Measurements from ENCODE around the gene IGFN1.
A peak's percentile ranks its signal among the peaks of the same experiment; 100 is the strongest.
"Not testable (repeated sequence)": the region's sequence is repeated elsewhere in the genome, so short reads cannot be mapped to it uniquely, and the experiment has no call there.

Gene IGFN1

DNA sequence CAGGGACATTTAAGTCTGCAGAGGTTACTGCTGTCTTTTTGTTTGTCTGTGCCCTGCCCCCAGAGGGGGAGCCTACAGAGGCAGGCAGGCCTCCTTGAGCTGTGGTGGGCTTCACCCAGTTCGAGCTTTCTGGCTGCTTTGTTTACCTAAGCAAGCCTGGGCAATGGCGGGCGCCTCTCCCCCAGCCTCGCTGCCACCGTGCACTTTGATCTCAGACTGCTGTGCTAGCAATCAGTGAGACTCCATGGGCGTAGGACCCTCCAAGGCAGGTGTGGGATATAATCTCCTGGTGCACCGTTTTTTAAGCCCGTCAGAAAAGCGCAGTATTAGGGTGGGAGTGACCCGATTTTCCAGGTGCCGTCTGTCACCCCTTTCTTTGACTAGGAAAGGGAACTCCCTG, 49.0 kb downstream of the IGFN1 start:
- not testable (repeated sequence) for DNase-seq (ENCODE audit: low read depth in 2 of 2, low spot score in 1 of 2)

DNA sequence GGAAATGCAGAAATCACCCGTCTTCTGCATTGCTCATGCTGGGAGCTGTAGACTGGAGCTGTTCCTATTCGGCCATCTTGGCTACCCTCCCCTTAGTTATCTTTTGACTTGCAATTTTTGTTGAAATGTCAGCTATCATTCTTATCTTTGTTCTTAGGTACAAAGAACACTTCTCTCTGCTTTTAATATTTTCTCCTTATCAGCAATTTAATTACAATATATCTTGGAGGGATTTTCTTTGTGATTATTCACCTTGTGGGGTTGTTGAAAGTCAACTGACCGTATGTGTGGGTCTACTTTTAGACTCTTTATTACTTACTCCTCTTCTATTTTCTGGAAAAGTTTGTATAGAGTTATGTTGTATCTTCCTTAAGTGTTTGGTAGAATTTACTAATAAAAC, 49.5 kb downstream of the IGFN1 start:
- no peak for DNase-seq (ENCODE audit: low read depth in 2 of 2, low spot score in 1 of 2)

GRCh38 chr1:201241736-201242135, 51.1 kb downstream of the IGFN1 start:
- DNase-seq (ENCODE audit: low read depth in 2 of 2, low spot score in 1 of 2): no peak

GRCh38 chr1:201245082-201245481, 54.5 kb downstream of the IGFN1 start:
- DNase-seq (ENCODE audit: low read depth in 2 of 2, low spot score in 1 of 2): no peak

DNA sequence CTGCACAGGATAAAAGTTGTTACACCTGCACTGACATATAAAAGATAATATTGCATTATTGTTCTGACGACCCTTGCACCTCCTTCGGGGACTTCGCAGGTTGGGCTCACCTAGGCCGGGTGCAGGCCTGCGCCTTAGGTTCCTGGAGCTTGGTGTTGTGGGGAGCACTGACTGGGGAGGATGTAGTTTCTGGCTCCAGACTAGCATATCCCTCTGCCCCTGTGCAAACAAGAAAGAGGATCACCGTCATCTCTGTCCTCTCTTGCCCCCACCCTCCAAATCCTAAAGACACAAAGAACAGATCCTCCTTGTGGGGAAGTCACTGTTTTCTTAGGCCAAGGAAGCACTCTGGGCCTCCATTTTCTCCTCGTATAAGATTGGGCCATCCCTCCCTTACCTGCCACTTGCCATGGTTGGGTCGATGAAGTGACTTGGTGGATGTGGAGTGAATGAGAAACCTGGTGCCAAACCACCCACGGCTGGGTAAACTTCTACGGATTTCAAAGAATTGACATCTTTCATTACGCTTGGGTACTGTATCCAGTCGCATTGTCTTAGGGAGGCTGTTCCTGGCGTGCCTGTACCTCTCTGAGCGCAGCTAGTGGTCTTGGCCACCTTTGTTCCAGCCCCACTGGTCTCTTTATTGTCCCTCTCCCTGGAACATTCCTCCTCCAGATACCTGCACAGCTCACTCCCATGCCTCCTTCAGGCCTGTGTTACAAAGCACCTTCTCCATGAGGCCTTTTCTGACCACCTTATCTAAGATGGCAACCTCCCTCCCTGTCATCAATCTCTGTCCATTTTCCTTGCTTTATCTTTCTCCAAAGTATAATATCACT, 58.3 kb downstream of the IGFN1 start:
- no peak for DNase-seq (ENCODE audit: low read depth in 2 of 2, low spot score in 1 of 2)

DNA sequence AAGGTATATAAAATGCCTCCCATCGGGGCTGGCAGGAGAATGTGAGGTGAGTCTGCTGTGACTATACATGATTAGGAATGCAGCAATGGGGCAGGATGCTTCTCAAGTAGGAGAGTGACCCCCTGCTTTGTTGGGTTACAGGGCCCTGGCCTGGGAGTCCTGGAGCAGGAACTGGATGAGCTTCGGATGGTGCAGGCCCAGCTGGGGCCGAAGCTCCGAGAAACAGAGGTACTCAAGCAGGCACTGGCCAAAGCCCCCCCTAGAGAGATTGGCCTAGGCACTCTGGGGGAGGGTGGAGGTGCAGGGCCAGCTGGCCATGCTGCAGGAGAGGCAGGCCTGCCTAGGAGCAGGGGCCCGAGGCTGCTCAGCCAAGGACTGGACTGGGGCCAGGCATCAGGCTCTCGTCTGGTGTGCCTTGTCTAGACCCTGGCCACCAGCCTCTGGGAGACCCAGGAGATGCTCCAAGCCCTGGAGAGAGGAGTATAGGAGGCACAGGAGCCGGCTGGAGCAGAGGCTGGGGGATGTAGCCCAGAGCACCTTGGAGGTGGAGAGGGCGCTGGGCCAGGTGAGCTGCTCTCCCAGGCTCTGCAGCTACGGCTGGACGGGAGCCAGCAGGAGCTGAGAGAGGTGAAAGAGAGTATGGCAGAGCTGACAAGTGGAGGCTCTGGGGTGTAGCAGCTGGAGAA, 59.8 kb downstream of the IGFN1 start:
- no peak for DNase-seq (ENCODE audit: low read depth in 2 of 2, low spot score in 1 of 2)

- no peak for DNase-seq (ENCODE audit: low read depth in 2 of 2, low spot score in 1 of 2)
These were observed 60.8 kb downstream of the IGFN1 start for GRCh38 chr1:201251411-201251810.

- no peak for DNase-seq (ENCODE audit: low read depth in 2 of 2, low spot score in 1 of 2)
These were observed 61.3 kb downstream of the IGFN1 start for GRCh38 chr1:201251851-201252430.

- DNase-seq (ENCODE audit: low read depth in 2 of 2, low spot score in 1 of 2): no peak
These were observed 62.3 kb downstream of the IGFN1 start for GRCh38 chr1:201252944-201253371.

DNA sequence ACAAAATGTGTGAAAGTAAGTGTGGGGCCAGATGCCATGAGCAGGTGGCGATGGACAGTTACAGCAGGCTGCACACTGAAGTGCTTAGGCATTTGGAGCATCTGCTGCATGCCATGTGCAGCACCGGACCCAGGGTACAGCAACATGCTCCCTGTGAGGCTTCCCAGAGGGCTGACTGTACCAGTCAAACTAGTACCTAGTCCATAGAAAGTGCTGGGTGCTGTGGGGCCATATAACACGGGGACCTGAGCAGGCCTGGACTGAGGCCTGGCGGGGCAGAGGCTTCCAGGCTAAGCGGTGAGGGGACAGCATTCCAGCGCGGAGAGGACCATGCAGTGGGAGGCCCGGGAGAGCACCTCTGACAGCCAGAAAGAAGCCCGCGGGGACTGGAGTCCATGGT, 62.8 kb downstream of the IGFN1 start:
- no peak for DNase-seq (ENCODE audit: low read depth in 2 of 2, low spot score in 1 of 2)

- DNase-seq (ENCODE audit: low read depth in 2 of 2, low spot score in 1 of 2): no peak
These were observed 63.4 kb downstream of the IGFN1 start for GRCh38 chr1:201253906-201254624.

GRCh38 chr1:201254625-201255478, 64.2 kb downstream of the IGFN1 start:
- peak in 1 of 2 donors; percentile 42 for DNase-seq (ENCODE audit: low read depth in 2 of 2, low spot score in 1 of 2)

DNA sequence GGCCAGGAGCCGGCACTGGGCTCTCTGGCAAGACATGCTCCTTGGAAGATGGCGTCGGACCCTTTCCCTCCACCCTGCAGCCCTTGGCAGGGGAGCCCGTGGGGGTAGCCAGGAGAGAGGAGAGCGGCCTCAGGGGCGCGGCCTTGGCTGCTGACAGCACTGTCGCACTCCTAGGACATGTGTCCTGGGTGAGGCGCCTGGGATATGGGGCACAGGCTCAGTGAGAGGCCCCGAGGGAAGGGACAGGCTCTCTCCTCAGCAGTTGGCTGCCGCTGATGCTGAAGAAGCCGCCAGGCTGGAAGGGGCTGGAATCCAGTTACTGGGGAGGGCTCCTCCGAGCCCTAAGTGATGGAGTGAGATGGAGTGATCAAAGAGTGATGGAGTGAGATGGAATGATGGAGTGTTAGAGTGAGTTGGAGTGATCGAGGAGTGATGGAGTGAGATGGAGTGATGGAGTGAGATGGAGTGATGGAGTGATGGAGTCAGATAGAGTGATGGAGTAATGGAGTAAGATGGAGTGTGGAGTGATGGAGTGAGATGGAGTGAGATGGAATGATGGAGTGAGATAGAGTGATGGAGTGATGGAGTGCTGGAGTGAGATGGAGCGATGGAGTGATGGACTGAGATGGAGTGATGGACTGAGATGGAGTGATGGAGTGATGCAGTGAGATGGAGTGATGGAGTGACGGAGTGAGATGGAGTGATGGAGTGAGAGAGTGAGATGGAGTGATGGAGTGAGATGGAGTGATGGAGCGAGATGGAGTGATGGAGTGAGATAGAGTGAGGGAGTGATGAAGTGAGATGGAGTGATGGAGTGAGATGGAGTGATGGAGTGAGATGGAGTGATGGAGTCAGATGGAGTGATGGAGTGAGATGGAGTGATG, 65.1 kb downstream of the IGFN1 start:
- no peak for DNase-seq (ENCODE audit: low read depth in 2 of 2, low spot score in 1 of 2)

DNA sequence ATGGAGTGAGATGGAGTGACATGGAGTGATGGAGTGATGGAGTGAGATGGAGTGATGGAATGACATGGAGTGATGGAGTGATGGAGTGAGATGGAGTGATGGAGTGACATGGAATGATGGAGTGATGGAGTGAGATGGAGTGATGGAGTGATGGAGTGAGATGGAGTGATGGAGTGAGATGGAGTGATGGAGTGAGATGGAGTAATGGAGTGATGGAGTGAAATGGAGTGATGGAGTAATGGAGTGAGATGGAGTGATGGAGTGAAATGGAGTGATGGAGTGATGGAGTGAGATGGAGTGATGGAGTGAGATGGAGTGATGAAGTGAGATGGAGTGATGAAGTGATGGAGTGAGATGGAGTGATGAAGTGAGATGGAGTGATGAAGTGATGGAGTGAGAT, 67.5 kb downstream of the IGFN1 start:
- DNase-seq (ENCODE audit: low read depth in 2 of 2, low spot score in 1 of 2): not testable (repeated sequence)

DNA sequence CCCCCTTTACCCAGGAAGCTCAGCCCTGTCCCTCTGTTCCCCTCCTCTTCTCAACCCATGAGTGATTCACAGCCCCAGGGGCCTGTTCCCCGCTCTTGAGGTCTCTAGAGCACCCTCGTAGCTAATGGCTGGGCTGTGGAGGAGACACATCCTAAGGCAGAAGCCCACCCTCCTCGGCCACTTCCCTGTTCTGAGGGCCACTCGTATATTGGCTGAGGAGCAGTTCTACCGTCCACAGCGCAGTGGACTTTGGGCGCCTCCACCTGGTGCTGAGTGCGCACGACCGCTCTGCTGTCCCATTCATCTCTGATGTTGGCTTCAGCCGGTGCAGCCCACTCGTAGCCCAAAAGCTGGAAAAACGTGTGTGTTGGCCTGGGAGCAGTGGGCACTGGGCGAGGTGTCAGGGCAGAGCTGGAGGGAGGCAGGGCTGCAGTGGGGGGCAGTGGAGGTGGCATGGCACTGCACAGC, 68.2 kb downstream of the IGFN1 start:
- no peak for DNase-seq (ENCODE audit: low read depth in 2 of 2, low spot score in 1 of 2)

GRCh38 chr1:201259476-201260235, 69.0 kb downstream of the IGFN1 start:
- DNase-seq (ENCODE audit: low read depth in 2 of 2, low spot score in 1 of 2): no peak

- DNase-seq (ENCODE audit: low read depth in 2 of 2, low spot score in 1 of 2): no peak
These were observed 69.6 kb downstream of the IGFN1 start for GRCh38 chr1:201260236-201260590.

DNA sequence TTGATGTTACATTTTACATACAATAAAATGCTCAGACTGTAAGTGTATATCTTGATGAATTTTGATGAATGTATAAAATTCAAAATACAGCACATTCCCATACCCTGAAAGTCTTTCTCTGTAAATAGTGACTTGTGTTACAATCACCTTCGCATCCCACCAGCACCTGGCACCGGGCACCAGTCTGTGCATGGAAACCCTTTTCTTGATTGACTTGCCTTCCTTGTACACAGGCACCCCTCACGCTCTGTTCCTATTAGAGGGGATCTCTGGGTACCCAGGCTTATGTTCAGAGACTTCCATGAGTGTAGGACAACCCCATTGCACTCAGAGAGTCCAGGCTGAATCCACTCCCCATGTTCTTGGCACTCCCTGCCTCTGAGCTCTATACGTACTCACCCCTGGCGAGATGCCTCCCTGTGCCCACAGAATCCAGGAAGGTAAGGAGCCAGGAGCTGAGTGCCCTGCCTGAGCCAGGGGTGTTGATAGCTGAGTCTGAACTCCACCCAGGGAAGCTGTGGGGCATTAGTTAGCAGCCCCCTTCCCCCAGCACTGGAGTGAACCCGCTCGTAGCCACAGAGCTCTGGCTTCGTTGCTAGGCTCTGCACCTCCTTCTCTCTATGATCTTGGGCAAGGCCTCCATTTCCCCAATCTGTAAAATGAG, 70.2 kb downstream of the IGFN1 start:
- DNase-seq (ENCODE audit: low read depth in 2 of 2, low spot score in 1 of 2): no peak

Measured in stimulated activated CD8-positive, alpha-beta memory T cell treated with anti-CD3 and anti-CD28 coated beads, Interleukin-4, amount 100 ng/mL, for 4 hours (primary cell).